ENCODE data around the gene COPE.
"Not testable (repeated sequence)": the region's sequence is repeated elsewhere in the genome, so short reads cannot be mapped to it uniquely, and the experiment has no call there.

Gene COPE

DNA sequence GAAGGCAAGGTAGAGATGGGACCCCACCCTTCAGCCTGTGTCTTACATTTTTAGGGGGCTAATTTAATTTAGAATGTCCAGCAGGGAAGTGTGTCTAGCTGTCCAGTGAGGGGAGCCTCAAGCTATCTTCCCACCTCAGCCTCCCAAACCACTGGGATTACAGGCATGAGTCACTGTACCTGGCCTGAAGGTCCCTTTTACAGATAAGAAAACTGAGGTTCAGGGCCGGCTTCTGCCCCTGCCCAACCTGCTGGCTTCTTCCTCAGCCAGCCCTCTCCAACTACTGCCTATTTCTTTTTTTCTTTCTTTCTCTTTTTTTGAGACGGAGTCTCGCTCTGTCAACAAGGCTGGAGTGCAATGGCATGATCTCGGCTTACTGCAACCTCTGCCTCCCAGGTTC, 41.2 kb upstream of the COPE start:
- H3K4me3 ChIP-seq (ENCODE audit: low read depth, low read length) = no peak overlapping the region
- H3K27ac ChIP-seq = no peak overlapping the region
- no peak for TF ChIP-seq CTCF (IDR thresholded peaks at IDR 0.05; ENCODE audit: low read depth, low read length, missing control alignments)
- peaks cover 4% of the 10 kb centered on the region for H3K27me3 ChIP-seq (replicated peaks)
- in situ Hi-C loops (cut with HindIII; ENCODE audit: low pct_ligation_motif_present, low sequenced_read_pairs) = no loop called here
- H3K36me3 ChIP-seq (replicated peaks) = no peaks in the 10 kb centered on the region
- no peak for DNase-seq

DNA sequence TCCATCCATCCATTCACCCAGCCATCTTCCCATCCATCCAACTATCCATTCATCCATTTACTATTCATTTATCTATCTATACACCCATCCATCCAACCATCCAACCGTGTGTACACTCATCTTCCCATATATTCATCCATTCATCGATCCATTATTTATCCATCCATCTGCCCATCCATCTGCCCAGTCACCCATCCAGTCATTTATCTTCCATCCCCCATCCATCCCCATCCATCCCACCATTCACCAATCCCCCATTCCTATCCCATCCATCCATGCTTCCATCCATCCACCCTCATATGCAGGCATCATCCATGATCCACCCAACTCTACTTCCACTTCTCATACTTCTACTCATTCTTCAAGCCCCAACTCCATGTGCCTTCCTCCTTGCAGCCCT, 35.9 kb upstream of the COPE start:
- H3K4me3 ChIP-seq (ENCODE audit: low read depth, low read length) = no peak overlapping the region
- no peak for DNase-seq
- H3K27ac ChIP-seq = no peak overlapping the region
- in situ Hi-C loops (cut with HindIII; ENCODE audit: low pct_ligation_motif_present, low sequenced_read_pairs) = no loop called here
- no peaks in the 10 kb centered on the region for H3K27me3 ChIP-seq (replicated peaks)
- H3K36me3 ChIP-seq (replicated peaks) = no peaks in the 10 kb centered on the region
- TF ChIP-seq CTCF (IDR thresholded peaks at IDR 0.05; ENCODE audit: low read depth, low read length, missing control alignments) = no peak

DNA sequence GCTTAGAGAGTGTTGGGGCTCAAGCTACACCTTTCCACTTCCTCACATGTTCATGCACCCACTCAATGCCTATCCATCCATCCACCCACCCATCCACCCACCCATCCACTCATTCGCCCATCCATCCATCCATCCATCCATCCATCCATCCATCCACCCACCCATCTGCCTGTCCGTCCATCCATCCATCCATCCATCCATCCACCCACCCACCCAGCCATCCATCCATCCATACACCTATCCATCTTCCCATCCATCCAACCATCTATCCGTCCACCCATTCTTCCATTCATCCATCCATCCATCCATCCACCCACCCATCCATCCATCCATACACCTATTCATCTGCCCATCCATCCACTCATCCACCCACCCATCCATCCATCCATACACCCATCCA, 34.9 kb upstream of the COPE start:
- no peak overlapping the region for H3K4me3 ChIP-seq (ENCODE audit: low read depth, low read length)
- no peaks in the 10 kb centered on the region for H3K36me3 ChIP-seq (replicated peaks)
- in situ Hi-C loops (cut with HindIII; ENCODE audit: low pct_ligation_motif_present, low sequenced_read_pairs) = no loop called here
- DNase-seq = no peak
- H3K27ac ChIP-seq = no peak overlapping the region
- H3K27me3 ChIP-seq (replicated peaks) = no peaks in the 10 kb centered on the region
- no peak for TF ChIP-seq CTCF (IDR thresholded peaks at IDR 0.05; ENCODE audit: low read depth, low read length, missing control alignments)

DNA sequence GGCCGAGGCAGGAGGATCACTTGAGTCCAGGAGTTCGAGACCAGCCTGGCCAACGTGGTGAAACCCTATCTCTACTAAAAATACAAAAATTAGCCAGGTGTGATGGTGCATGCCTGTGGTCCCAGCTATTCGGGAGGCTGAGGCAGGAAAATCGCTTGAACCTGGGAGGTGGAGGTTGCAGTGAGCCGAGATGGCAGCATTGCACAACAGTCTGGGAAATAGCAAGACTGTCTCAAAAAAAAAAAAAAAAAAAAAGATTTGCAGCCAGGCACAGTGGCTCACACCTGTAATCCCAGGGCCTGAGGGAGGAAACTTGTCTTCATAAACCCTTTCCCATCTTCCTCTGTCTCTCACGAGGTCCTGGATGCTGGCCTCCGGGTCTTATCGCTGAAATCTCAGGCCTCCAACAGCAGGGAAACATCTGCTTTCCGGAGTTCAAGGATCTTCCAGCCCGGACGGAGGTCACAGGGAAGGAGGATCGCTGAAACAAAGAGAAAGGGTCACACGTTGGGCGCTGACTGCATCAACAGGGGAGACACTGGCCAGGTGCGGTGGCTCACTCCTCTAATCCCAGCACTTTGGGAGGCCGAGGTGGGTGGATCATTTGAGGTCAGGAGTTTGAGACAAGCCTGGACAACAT, 33.3 kb upstream of the COPE start:
- H3K36me3 ChIP-seq (replicated peaks); DNase-seq; H3K27ac ChIP-seq; in situ Hi-C loops (cut with HindIII; ENCODE audit: low pct_ligation_motif_present, low sequenced_read_pairs); H3K27me3 ChIP-seq (replicated peaks); H3K4me3 ChIP-seq (ENCODE audit: low read depth, low read length): not testable (repeated sequence)

- Histone ChIP-seq H3K27ac (no peak overlapping the region), H3K36me3 (replicated peaks) (no peaks in the 10 kb centered on the region), H3K27me3 (replicated peaks) (no peaks in the 10 kb centered on the region), H3K4me3 (ENCODE audit: low read depth, low read length) (no peak overlapping the region)
- in situ Hi-C loops (cut with HindIII; ENCODE audit: low pct_ligation_motif_present, low sequenced_read_pairs) = no loop called here
- TF ChIP-seq CTCF (IDR thresholded peaks at IDR 0.05; ENCODE audit: low read depth, low read length, missing control alignments) = no peak
- no peak for DNase-seq
Measured at GRCh38 chr19:18951721-18952281, 32.6 kb upstream of the COPE start.

DNA sequence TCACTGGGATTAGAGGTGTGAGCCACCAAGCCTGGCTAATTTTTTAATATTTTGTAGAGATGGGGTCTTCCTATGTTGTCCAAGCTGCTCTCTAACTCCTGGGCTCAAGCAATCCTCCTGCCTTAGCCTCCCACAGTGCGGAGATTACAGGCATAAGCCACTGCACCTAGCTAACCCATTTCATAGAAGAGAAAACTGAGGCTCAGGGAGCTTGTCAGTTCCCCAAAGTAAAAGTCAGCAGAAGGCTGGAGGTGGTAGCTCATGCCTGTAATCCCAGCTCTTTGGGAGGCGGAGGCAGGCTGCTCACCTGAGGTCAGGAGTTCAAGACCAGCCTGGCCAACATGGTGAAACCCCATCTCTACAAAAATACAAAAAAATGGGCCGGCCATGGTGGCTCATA, 30.7 kb upstream of the COPE start:
- Histone ChIP-seq H3K36me3 (replicated peaks) (no peaks in the 10 kb centered on the region), H3K27ac (no peak overlapping the region), H3K27me3 (replicated peaks) (no peaks in the 10 kb centered on the region), H3K4me3 (ENCODE audit: low read depth, low read length) (no peak overlapping the region)
- in situ Hi-C loops (cut with HindIII; ENCODE audit: low pct_ligation_motif_present, low sequenced_read_pairs) = no loop called here
- no peak for TF ChIP-seq CTCF (IDR thresholded peaks at IDR 0.05; ENCODE audit: low read depth, low read length, missing control alignments)
- no peak for DNase-seq
